ELR (cell line): ENCODE measurements around the gene CEP120.
"Not testable (repeated sequence)": the region's sequence is repeated elsewhere in the genome, so short reads cannot be mapped to it uniquely, and the experiment has no call there.

Experiments used
- DNase-seq: peaks from one replicate; pipeline ENCODE4 v3.0.0-alpha.2; 2015; ENCODE audit warnings: low read depth

CEP120 gene

GRCh38 chr5:123438902-123439301 is 15.7 kb upstream of the CEP120 start:
- DNase-seq = peak; percentile 65

DNA sequence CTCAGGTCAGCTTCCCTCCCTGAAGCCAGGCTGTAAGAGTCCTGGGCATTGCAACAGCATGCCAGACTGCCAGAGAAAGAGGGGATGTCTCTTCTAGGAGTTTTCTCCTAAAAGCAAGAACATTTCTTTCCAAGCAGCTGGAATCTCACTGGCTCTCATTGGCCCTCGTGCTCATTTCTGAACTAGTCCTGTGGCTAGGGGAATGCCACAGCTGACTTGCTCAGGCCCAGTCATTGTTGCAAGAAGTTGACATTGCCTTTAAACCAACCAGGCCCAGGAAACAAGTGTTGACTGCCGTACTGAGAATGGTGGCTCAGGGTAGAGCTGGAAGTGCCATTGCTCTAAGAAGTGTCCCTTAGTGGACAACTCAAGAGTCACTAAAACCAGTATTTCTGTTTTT is 15.0 kb upstream of the CEP120 start:
- no peak for DNase-seq

GRCh38 chr5:123436201-123436600 is 13.0 kb upstream of the CEP120 start:
- DNase-seq = no peak

DNA sequence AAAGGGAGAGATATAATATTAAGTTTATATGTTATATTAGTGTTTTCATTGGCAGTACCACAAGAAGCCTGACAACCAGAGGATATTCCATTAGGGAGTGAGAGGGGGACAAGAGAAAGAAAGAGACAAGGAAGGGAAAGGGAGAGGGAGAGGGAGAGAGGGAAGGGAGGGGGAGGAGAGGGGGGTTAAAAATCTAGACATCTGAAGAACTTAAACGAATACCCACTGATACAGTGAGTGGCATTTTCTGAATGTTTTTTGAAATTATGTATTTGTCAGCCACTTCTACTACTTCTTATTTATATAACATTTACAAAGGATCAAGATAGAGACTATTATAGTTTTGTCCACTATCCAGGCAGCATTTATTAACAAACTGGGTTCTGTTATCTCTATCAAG is 11.6 kb upstream of the CEP120 start:
- no peak for DNase-seq

- DNase-seq = no peak
These were observed 10.4 kb upstream of the CEP120 start for GRCh38 chr5:123433596-123433995.

GRCh38 chr5:123430441-123430840 is 7.2 kb upstream of the CEP120 start:
- DNase-seq = not testable (repeated sequence)

DNA sequence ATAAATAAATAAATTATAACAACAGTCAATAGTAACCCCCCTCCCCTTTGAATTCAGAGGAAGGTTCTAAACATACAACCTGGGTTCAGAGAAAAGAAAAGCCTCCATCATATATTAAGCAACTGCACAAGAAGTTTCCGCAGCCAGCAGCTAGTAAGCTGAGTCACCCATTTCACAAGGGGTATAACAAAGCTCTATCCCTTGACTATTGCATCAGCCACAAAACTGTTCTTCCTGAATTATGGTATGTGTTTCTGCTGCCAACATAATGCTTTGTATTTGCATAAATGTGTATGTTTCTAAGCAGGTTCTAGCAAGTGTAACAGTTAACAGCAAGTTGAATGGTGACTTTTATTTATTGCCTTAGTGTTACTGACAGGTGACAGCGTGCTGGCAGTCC is 6.8 kb upstream of the CEP120 start:
- peak; percentile 88 for DNase-seq

DNA sequence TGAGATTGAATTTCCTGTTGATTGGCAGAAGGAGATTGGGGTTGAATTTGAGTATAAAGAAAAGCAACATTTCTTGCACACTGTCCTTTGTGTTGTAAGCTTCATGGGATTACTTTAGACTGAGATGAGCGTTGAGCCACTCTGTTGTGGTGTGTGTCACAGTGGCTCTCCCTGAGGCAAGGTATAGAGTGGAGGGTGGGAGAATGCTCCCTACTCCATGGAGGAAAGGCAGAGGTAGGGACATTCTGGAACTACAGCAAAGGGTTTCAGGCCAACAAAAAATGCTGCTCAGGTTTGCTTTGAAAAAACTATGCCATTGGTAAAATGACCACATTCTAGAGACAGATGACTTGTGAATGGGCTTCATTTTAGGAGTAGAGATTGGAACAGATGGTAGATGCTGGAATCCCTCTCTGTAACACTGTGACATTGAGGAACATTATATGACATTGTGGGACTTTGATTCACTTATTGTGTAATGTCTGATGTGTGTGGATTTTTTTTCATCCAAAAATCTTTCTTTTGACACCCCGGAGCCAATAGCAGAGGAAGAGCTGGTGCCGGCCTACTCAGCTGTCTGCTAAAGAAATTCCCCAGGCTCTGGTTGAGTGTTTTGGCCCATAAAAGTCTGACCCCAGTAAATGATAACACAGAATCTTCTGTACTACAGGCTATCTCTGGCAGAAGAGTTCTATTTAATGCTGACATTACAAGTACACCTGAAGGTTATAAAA is 6.2 kb upstream of the CEP120 start:
- DNase-seq = no peak

GRCh38 chr5:123428521-123429220 is 5.5 kb upstream of the CEP120 start:
- DNase-seq = no peak

DNA sequence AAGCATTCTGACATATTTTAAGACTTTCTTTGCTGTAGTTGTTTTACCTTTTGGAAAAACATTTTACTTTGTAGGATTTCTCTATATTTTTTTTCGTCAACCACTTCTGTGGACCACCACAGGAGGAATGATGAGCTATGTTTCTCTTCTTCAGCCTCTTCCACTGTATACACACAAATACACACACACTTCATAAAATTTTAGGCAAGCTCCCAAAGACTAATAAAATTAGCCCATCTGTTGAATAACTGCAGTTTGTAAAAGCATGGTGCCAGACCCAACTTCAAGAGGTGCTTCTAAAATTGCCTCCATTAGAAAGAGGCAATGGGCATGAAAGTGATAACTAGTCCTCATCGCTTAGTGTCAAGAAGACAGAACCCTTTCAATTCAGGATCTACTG is 4.1 kb upstream of the CEP120 start:
- DNase-seq = no peak

DNA sequence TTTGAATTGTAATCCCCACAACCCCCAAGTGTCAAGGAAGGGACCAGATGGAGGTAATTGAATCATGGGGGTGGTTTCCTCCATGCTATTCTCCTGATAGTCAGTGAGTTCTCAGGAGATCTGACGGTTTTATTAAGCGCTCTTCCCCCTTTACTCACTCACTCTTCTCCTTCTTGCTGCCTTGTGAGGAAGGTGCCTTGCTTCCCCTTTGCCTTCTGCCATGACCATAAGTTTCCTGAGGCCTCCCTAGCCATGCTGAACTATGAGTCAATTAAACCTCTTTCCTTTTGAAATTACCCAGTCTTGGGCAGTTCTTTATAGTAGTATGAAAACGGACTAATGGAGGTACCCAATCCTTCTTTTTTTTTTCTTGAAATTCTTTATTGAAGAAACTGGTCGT is 2.2 kb upstream of the CEP120 start:
- no peak for DNase-seq

GRCh38 chr5:123422433-123423277 is 548 bp downstream of the CEP120 start:
- peak; percentile 57 for DNase-seq

DNA sequence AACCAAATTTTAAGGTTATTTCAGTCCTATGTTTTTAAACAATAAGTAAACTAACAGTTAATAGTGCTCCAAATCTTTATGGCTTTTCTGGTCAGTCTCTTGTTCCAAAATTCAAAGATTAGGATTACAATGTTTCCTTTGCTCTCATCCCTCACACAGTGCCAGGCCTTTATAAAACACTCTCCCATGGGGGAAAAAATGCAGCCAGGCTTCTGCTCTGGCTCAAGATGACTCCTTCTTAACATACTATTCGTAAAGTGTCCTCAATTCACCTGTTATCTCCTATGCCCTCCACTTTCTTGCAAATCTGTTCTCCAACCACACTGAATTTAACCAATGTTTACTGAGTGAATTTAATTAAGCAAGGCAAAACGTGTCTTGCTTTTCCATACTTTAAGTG is 1.4 kb downstream of the CEP120 start:
- DNase-seq = no peak

- no peak for DNase-seq
These were observed 8.2 kb downstream of the CEP120 start for GRCh38 chr5:123414974-123415373.

GRCh38 chr5:123412206-123412605 is 11.0 kb downstream of the CEP120 start:
- DNase-seq = no peak

DNA sequence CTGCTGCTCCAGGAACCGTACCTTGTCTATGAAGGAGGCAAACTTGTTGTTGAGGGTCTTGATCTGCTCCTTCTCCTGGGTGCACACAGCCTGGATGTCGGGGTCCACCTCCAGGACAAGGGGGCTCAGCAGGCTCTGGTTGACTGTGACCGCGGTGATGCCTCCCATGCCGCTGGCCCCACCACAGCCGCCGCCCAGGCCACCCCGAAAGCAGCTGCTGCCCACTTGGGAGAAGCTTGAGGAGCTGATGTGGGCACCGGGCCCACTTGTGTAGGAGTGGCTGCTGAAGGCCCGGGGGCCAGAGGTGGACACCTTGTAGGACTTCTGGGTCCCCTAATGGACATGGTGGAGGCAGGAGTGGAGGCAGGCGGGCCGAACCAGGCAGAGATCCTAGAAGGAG is 21.2 kb downstream of the CEP120 start:
- not testable (repeated sequence) for DNase-seq

- DNase-seq = no peak
These were observed 21.9 kb downstream of the CEP120 start for GRCh38 chr5:123401320-123401719.

- not testable (repeated sequence) for DNase-seq
These were observed 22.3 kb downstream of the CEP120 start for GRCh38 chr5:123400870-123401291.

GRCh38 chr5:123398058-123398733 is 25.0 kb downstream of the CEP120 start:
- no peak for DNase-seq

GRCh38 chr5:123397538-123397937 is 25.7 kb downstream of the CEP120 start:
- DNase-seq = no peak

DNA sequence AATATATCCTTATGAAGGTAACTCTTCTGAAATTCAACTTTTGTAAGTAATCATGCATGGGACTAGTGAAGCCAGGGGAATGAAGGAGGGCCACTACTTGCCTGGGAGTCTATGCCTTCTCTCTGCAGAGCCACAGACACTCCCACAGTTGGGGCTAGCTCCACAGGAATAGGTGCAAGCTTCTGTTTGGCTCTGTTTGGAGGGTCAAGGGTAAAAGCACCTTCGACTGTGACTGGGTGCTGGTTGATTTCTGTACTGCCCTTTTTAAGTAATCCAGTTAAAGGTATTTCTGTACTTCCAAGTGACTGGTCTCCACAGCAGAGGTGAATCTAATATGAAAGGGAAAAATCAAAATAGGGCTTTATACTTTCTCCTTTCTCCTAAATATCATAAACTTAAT is 32.2 kb downstream of the CEP120 start:
- no peak for DNase-seq

- DNase-seq = no peak
These were observed 33.4 kb downstream of the CEP120 start for GRCh38 chr5:123389794-123390193.
